Measurements from ENCODE around the gene COPE.

- TF ChIP-seq CTCF (conservative IDR thresholded peaks at IDR 0.05; ENCODE audit: low read depth, low read length) (no peak), EZH2 (IDR thresholded peaks at IDR 0.05; ENCODE audit: low read length, unreplicated experiment) (no peak), EZH2phosphoT487 (IDR thresholded peaks at IDR 0.05; ENCODE audit: borderline replicate concordance, low read length) (no peak)
These were observed 21.8 kb downstream of the COPE start for GRCh38 chr19:18897094-18898029.

Measured in PC-3 (cell line).